NK-92 treated with Interleukin-12 subunit alpha and Interleukin-12 subunit beta, amount 100 ng/mL, for 24 hours (cell line): ENCODE measurements around the gene MDN1.
"Not testable (repeated sequence)": the region's sequence is repeated elsewhere in the genome, so short reads cannot be mapped to it uniquely, and the experiment has no call there.

Experiments
- DNase-seq: peaks from one replicate; lab custom pipeline; 2025; lab: John Stamatoyannopoulos, UW

The MDN1 gene

GRCh38 chr6:89769572-89769971, 50.0 kb downstream of the MDN1 start:
- DNase-seq = no peak

- DNase-seq = no peak
Measured at GRCh38 chr6:89768324-89768723, 51.3 kb downstream of the MDN1 start.

DNA sequence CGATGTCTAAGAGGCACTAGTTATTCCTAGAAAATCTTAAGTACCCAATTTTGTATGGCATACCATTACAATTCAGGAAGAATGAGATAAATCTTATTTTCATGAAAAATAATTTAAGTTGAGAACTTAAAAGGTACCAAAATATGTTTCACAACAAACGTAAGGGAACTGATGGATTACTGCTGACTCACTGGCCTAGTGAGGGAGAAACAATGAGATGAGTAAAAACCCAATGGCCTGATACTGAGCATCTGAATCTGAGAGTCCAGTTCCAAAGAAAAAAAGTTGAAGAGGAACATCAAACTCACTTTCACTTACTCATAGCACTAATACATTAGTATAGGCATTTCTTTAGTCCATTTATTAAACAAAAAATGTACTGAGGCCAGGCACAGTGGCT, 56.0 kb downstream of the MDN1 start:
- no peak for DNase-seq

DNA sequence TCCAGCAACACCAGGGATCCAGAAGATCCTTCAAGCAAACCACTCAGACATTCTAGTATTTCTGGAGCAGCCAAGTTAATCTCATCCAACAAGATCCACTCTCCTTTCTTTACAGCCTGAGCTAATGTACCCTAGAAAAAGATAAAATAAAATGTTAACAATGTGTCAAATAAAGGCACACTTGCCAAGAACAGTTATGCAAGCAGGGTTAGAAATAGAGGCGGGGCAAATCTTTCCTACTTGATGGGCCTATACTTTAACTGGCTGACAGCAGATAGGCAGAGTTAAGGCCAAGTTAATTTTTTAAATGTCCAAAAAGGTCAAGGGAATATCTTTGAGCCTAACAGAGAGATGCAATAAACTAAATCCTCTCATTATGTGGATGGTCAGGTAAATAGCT, 60.8 kb downstream of the MDN1 start:
- DNase-seq = no peak

DNA sequence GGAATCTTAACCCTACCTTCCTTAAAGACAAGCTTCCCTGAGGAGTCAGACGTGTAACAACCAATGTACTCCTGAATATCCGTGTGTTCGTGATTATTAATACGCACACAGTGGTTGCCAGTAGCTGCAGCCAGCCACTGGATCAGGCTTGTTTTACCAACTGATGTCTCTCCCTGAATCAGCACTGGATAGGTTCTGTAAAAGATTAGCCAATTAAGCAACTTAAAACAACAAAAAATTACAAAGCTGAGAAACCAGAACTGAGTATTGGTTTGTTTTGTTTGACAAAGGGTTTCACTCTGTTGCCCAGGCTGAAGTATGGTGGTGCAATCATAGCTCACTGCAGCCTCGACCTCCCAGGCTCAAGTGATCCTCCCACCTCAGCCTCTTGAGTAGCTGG, 69.3 kb downstream of the MDN1 start:
- no peak for DNase-seq

DNA sequence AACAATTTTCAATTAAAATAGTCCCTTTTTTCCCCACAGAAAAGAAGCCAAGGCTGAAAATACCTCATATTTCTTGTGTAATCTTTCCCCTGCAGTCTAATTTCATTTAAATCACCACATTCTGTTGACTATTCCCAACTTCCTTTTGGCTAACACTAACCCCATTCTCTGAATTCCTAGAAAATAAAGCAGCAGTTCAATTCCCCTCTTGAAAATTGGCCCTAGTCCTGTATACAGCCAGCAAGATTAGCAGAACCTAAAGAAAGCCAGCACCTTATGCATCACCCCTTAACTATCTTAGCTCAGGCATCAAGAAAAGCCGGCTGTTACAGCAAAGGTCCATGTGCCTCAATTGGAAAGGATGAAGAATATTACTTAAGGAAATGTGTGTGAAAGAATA, 69.7 kb downstream of the MDN1 start:
- no peak for DNase-seq

DNA sequence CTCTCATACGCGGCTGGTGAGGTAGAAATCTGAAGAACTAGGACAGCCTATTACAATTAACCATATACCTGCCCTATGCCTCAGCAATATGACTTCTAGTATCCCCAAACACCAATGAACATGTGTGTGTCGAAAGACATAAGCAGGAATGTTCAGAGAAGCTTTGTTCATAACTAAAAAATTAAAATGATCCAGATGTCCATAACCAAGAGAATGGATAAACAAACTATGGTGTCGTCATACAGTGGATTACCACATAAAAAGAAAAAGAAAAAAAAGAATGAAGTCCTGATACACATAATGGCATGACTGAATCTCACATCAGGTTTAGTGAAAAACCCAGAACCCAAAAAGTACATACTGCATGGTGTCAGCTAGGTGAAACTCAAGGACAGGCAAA, 73.9 kb downstream of the MDN1 start:
- DNase-seq = no peak

GRCh38 chr6:89745096-89745495, 74.5 kb downstream of the MDN1 start:
- no peak for DNase-seq

DNA sequence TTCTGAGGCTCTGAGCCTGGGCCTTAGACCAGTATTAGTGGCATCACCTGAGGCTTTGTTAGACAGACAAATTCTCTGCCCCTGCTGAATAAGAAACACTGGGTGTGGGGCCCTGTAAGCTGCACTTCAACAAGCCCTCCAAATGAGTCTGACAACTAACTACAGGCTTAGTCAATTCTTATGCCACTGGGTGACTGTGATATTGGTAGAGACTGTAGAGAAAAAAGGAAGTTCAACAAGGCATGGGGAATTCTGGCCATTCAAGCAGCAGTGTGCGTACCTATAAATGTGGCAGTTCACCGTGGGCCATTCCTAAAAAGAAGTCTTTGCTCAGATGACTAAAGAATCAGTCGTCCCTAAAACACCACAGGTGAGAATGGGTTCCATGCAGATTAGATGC, 82.7 kb downstream of the MDN1 start:
- no peak for DNase-seq

GRCh38 chr6:89734526-89734925, 85.1 kb downstream of the MDN1 start:
- DNase-seq = no peak

DNA sequence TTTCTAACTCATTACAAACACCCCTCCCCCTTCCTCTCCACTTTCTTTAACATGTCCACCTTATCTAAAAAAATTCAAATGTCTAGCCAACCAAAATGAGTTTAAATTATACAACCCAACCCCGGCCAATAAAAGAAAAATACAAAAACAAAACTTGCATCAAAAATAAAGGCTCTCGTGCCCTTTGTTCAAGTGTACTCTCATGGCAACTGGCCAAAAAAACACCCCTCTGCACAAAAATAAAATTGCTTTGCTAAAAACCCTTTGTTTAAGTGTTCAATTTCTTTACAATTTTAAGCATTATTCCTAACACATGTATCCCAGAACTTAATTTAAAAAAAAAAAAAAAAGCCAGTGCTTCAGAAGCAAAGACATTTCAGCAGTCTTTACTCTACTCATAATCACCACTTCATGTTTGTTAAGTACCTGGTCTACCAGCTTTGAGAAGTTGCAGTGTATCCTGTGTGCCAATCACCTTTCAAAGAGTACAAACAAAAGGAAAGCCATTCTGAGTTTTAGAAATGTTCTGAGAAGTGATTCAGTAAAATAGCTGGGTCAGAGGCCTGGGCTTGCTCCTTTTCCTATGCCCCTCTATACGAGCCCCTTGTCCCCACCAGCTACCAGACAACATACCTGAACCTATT, 87.5 kb downstream of the MDN1 start:
- no peak for DNase-seq

DNA sequence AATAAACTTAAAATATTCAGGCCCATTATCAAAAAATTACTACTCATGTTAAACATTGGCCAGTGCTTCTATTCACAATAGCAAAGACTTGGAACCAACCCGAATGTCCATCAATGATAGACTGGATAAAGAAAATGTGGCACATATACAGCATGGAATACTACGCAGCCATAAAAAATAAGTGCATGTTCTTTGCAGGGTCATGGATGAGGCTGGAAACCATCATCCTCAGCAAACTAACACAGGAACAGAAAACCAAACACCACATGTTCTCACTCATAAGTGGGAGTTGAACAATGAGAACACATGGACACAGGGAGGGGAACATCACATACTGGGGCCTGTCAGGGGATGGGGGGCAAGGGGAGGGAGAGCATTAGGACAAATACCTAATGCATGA, 88.3 kb downstream of the MDN1 start:
- DNase-seq = not testable (repeated sequence)

DNA sequence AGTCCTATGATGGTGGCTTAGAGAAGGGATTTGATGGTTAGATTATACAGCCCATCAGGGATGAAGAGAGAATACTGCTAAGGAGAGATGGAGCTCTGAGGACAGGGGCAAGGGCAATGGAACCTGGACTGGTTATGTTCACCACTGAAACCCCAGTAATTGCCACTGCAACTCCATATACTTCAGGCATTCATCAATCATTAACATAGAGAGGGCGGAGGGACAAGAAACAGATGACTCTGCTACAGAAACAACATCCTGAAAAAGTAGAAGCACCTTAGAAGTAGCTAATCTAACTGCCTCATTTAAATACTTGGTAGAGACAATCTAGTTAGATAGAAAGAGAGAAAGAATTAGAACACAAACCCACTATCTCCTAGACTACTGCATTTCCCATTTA, 89.8 kb downstream of the MDN1 start:
- DNase-seq = no peak

DNA sequence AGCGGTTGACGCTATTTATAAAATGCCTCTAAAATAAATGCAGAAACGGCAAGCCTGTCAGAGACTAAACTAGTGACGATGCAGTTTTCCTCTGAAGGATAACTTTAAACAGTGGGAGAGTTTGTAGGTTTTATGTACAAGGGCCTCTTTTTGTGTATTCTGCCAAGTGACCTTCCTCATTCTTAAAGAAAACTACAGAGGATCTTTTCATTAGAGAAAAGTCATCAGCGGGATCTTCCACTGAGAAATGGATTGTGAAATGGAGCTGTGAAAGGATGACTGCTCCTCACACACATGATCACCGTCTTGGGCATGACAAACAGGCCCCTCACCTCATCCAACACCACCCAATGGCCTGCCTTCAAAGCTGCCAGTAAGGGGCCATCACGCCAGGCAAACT, 92.1 kb downstream of the MDN1 start:
- DNase-seq = no peak

DNA sequence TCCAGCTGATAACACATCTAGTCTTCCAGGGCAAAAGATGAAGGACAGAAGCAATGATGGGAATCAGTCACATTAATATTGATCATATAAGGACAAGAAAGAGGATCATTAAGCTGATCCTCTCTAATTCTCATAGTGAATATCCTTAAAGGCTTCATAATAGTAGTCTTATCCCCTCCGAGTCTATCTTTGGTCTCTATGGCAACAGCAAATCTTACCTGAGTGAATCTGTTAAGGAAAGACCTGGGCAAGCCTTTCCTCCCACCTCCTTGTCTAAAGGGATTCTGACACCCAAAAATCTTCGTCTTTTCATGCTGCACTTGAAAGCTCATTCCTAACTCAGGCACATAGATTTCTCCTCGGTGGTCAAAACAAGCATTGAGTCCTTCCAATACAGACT, 94.6 kb downstream of the MDN1 start:
- no peak for DNase-seq

DNA sequence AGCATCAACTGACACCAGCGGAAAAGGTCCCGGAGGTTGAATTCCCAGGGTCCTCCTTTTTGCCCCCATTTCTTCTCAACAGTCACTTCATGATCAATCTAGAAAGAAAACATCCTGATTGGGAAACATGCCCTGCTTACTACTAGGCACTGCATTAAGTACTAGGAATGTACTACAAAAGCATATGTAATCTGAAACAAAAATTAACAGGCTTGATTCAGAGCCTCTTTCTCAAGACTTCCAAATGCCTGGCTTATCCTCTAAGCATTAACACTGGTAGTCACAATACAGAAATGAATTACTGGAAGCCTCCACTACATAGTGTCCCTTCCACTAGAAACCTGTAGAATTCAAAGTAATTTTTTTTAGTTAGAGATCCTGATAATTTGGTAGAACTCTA, 96.5 kb downstream of the MDN1 start:
- DNase-seq = no peak

DNA sequence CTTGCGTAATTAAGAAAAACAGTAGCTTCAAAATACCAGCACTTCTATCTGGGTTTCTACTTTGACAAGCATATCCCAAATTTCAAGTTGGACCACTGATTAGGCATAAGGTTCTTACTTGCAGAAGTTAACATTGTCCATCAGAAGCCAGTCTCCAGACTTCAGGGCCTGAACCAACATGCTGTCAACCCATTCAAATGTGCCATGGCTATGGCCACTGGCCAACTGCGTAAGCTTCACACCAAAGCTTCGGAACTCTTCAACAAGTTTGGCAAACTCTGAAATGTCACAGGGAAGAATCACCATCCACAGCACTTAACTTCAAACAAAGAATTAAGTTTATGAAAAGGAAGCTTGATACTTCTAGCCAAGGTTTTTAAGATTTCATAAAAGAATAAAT, 103.1 kb downstream of the MDN1 start:
- DNase-seq = no peak

DNA sequence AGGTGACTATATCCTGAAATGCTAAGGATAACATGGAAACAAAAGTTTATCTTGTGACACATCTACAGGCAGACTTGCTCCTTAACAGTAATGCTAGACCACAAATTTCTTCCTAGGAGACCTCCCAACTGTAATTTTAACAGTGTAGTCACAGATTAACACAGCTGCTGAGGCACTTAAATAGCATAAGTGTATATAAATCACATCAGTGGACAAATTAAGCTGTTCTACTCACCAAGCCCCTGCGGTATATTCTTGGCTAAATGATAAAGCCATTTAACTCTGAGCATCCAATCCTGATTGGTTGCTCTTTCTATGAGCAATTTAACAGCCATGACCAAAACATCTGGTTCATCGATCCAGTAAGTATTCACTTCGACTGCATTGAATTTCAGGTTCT, 107.8 kb downstream of the MDN1 start:
- no peak for DNase-seq

- DNase-seq = no peak
Measured at GRCh38 chr6:89708316-89708715, 111.3 kb downstream of the MDN1 start.

GRCh38 chr6:89707766-89708165, 111.8 kb downstream of the MDN1 start:
- no peak for DNase-seq

DNA sequence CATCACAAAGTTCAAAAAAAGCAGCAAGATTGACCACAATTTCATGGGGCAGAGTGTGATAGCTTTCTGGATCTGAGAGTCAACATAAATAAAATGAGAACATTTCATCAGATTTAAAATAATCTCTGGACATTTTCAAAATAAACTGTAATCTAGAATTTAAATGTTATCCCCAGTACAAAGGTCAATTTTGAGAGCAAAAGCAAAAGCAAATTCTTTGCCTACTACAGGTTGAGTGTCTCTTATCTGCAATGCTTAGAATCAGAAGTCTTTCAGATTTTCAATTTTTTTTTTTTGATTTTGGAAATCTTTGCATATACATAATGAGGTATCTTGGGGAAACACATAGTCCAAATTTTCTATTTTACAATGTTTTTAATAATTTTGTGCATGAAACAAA, 113.5 kb downstream of the MDN1 start:
- DNase-seq = no peak

- DNase-seq = no peak
Measured at GRCh38 chr6:89703292-89703691, 116.3 kb downstream of the MDN1 start.

DNA sequence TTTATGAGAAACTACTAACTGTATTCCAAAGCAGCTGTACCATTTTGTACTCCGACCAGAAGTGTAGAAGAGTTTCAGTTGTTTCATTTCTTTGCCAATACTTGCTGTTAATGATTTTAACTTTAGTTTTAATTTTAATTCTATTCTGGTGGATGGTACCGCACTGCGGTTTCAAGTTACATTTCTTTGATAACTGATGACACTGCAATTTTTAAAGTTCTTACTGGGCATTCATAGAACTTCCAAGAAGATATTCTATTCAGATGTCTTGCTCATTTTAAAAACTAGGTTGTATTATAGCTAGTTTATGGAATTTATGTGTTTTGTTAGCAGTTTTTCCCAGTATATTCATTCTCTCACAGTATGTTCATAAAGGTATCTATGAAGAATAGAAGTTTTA, 117.2 kb downstream of the MDN1 start:
- DNase-seq = no peak

GRCh38 chr6:89695667-89696066, 123.9 kb downstream of the MDN1 start:
- DNase-seq = no peak

- DNase-seq = no peak
Measured at GRCh38 chr6:89694428-89694827, 125.2 kb downstream of the MDN1 start.
